Pancreas (tissue), 10 donors: Measurements from ENCODE around the gene THBS3. TPM values are rescaled to one million over a fixed set of nuclear protein-coding genes. Genes with fewer than 3 reads are reported as not detected.

Source experiments
- ATAC-seq, 4 donors: fragments of 200-7000 bp; cut with Tn5 transposase; one replicate each; pipeline versions ENCODE4 v1.8.0 to v1.9.1; 2020; ENCODE audit warnings: mild to moderate bottlenecking in 4 of 4, moderate library complexity in 4 of 4
- DNase-seq, 6 donors: peaks; one replicate each; pipeline ENCODE4 v3.0.0-alpha.2; 2020
- FAIRE-seq: peaks from 2 replicates; lab custom pipeline; 2012; peaks lifted over from hg19 to GRCh38; lab: Jason Lieb, UNC
- H3K27ac ChIP-seq, 4 donors: fragments of 200-600 bp; sonication (generic); 1 replicate in 3 of 4; 2 replicates in 1 of 4; pipeline versions ENCODE4 v1.5.0 to v1.8.0; 2020
- H3K27me3 ChIP-seq, 4 donors: fragments of 200-600 bp; one replicate each; pipeline ENCODE4 v1.8.0; 2021
- H3K36me3 ChIP-seq, 3 donors: fragments of 200-600 bp; sonication (generic) in 1 of 3; one replicate each; pipeline versions ENCODE4 v1.5.0 to v1.8.0; 2020 to 2021
- H3K4me1 ChIP-seq, 3 donors: fragments of 200-600 bp; one replicate each; pipeline ENCODE4 v1.8.0; 2021
- H3K4me3 ChIP-seq, 4 donors: fragments of 200-600 bp; sonication (generic) in 2 of 4; one replicate each; pipeline versions ENCODE4 v1.5.0 to v1.8.0; 2020 to 2021
- H3K9me3 ChIP-seq, 4 donors: fragments of 200-600 bp; one replicate each; pipeline ENCODE4 v1.8.0; 2021
- CTCF ChIP-seq, 4 donors: fragments of 200-600 bp; sonication (generic) in 3 of 4; IDR thresholded peaks; one replicate each; pipeline versions ENCODE4 v1.5.0 to v1.8.0; 2021; ENCODE audit warnings: antibody characterized with exemption in 4 of 4
- WGBS, 2 donors: extraction: QIAGEN DNeasy Blood & Tissue Kit; methylation state at CpG; one replicate each; pipeline ENCODE4 v1.1.7; 2013; 5-methylcytosine and 5-hydroxymethylcytosine counted together
- intact Hi-C, 3 donors: fragments of 100-400 bp; cut with DNase I; formaldehyde crosslinking; loops; one replicate each; pipeline versions ENCODE4 v1.11.1 to v1.14.2; 2022
- polyA plus RNA-seq, 2 donors: library from polyadenylated mRNA; stranded (reverse); fragments of 200-250 nt; gene quantifications; one replicate each; pipeline ENCODE4 v1.2.3, GENCODE V29; 2013
- total RNA-seq, 6 donors: library from RNA; stranded (reverse); fragmentation: NEBNext Ultra II Directional in 4 of 6; extraction: Animal tissue kit (Norgen Biotek cat#: 25700) in 4 of 6; gene quantifications; one replicate each; pipeline versions ENCODE4 v1.2.1 to v1.2.4, GENCODE V29; 2021 to 2023
- donor health status: healthy with polysubstance abuse.
- donor health status: DM: no; HTN: no; CAD: no; lungs with moderate emphysema.
- donor health status: DM: no; HTN: no; CAD: no.
- donor health status: control.
- donor health status: control.
- donor health status: Bipolar disorder and iron deficiency.
- donor health status: DM: yes; HTN: yes; CAD: no.
- donor health status: DM: no; HTN: no; CAD: no.
- donor health status: DM: no; HTN: no; CAD: no.
- donor health status: DM: yes; HTN: yes; CAD: no.

Gene THBS3
- total and polyA plus RNA-seq, 8 donors, result 9.9 to 78.6 (median 17.3) TPM

GRCh38 chr1:155210314-155211104, 2.8 kb upstream of the THBS3 start:
- FAIRE-seq (no peak), DNase-seq (no peak), ATAC-seq (no peak)
- 74% methylated on average over 4 of the region's 4 CpGs for WGBS, 2 donors
- Histone ChIP-seq H3K27me3 (no peaks in the 10 kb centered on the region), H3K27ac (no peak overlapping the region), H3K9me3 (no peaks in the 10 kb centered on the region), H3K4me3 (no peak overlapping the region), H3K36me3 (no peaks in the 10 kb centered on the region), H3K4me1 (peaks cover 0 to 15% (median 0%) of the 10 kb centered on the region in 3 donors)
- no peak for TF ChIP-seq CTCF (IDR thresholded peaks at IDR 0.05)
- intact Hi-C loops, result no loop called here

- H3K27me3 ChIP-seq, result no peaks in the 10 kb centered on the region
- H3K36me3 ChIP-seq, result no peaks in the 10 kb centered on the region
- H3K4me3 ChIP-seq, result peak overlapping the region; percentile 65 to 86 (median 76)
- WGBS, 2 donors, result 3 to 4% methylated on average over 13 of the region's 13 CpGs
- H3K9me3 ChIP-seq, result no peaks in the 10 kb centered on the region
- DNase-seq (no peak), ATAC-seq (no peak), FAIRE-seq (no peak)
- peaks cover 0 to 15% (median 0%) of the 10 kb centered on the region in 3 donors for H3K4me1 ChIP-seq
- TF ChIP-seq CTCF (IDR thresholded peaks at IDR 0.05), result no peak
- intact Hi-C loops, result no loop called here
- H3K27ac ChIP-seq, result peak overlapping the region; percentile 95 to 98 (median 97)
Measured at GRCh38 chr1:155209312-155209721, 1.6 kb upstream of the THBS3 start.

GRCh38 chr1:155208541-155209311, 1.0 kb upstream of the THBS3 start, which contains the start of gene MTX1:
Gene MTX1, plus strand, starts transcription at chr1:155208695. Its CDS starts 110 bp downstream, at chr1:155208805.
- no peaks in the 10 kb centered on the region for H3K36me3 ChIP-seq
- H3K27ac ChIP-seq, result peak within 1 kb of the TSS; percentile 95 to 98 (median 97)
- WGBS, 2 donors, result 0% methylated on average over 53 to 64 of the region's 64 CpGs
- H3K4me3 ChIP-seq, result peak within 1 kb of the TSS; percentile 65 to 86 (median 76)
- H3K4me1 ChIP-seq, result peaks cover 0 to 15% (median 0%) of the 10 kb centered on the region in 3 donors
- FAIRE-seq (no peak), DNase-seq (peak; percentile 81 to 95 (median 88)), ATAC-seq (peak; percentile 85 to 87 (median 86))
- intact Hi-C loops, result no loop called here
- no peaks in the 10 kb centered on the region for H3K27me3 ChIP-seq
- TF ChIP-seq CTCF (IDR thresholded peaks at IDR 0.05), result no peak
- H3K9me3 ChIP-seq, result no peaks in the 10 kb centered on the region

GRCh38 chr1:155206891-155207805, 549 bp downstream of the THBS3 start:
- Histone ChIP-seq H3K27ac (peak overlapping the region; percentile 6 to 98 (median 96)), H3K36me3 (no peaks in the 10 kb centered on the region), H3K4me1 (peaks cover 0 to 15% (median 0%) of the 10 kb centered on the region in 3 donors), H3K27me3 (no peaks in the 10 kb centered on the region), H3K9me3 (no peaks in the 10 kb centered on the region), H3K4me3 (peak overlapping the region in 1 of 4 donors; percentile 17)
- FAIRE-seq (no peak), ATAC-seq (peak; percentile 29 to 59 (median 56)), DNase-seq (peak; percentile 68 to 90 (median 82))
- intact Hi-C loops, result no loop called here
- 22 to 24% methylated on average over 13 of the region's 13 CpGs for whole genome bisulfite sequencing, 2 donors
- TF ChIP-seq CTCF (IDR thresholded peaks at IDR 0.05), result peak; percentile 63 to 74 (median 68)
